HUES48 (cell line): ENCODE measurements around the gene STARD9.

Source experiments
- H3K27ac ChIP-seq: one replicate; pipeline ENCODE4 v1.7.0; 2013; ENCODE audit warnings: low read depth, low read length, inconsistent platforms
- H3K27me3 ChIP-seq: 2 replicates; pipeline ENCODE4 v1.6.1; 2013; ENCODE audit warnings: mild to moderate bottlenecking, low read length; ENCODE audit not compliant: control insufficient read depth, insufficient read depth
- H3K36me3 ChIP-seq: 2 replicates; pipeline ENCODE4 v1.6.1; 2013; ENCODE audit warnings: low read length; ENCODE audit not compliant: control insufficient read depth, insufficient read depth
- H3K4me1 ChIP-seq: 2 replicates; pipeline ENCODE4 v1.6.1; 2013; ENCODE audit warnings: mild to moderate bottlenecking, low read length; ENCODE audit not compliant: control insufficient read depth, insufficient read depth
- H3K4me3 ChIP-seq: 2 replicates; pipeline ENCODE4 v1.5.1; 2013; ENCODE audit warnings: mild to moderate bottlenecking, low read depth, low read length
- H3K9ac ChIP-seq: 2 replicates; pipeline ENCODE4 v1.6.1; 2013; ENCODE audit warnings: mild to moderate bottlenecking, low read depth, low read length, moderate library complexity
- H3K9me3 ChIP-seq: 2 replicates; pipeline ENCODE4 v1.6.1; 2013; ENCODE audit warnings: low read length; ENCODE audit not compliant: control insufficient read depth, insufficient read depth

The STARD9 gene

GRCh38 chr15:42681119-42681518 is 105.7 kb downstream of the STARD9 start:
- Histone ChIP-seq H3K4me1 (no peaks in the 10 kb centered on the region), H3K27me3 (no peaks in the 10 kb centered on the region), H3K36me3 (peaks cover 42% of the 10 kb centered on the region), H3K27ac (no peak overlapping the region), H3K4me3 (no peak overlapping the region), H3K9ac (no peak overlapping the region), H3K9me3 (no peaks in the 10 kb centered on the region)

DNA sequence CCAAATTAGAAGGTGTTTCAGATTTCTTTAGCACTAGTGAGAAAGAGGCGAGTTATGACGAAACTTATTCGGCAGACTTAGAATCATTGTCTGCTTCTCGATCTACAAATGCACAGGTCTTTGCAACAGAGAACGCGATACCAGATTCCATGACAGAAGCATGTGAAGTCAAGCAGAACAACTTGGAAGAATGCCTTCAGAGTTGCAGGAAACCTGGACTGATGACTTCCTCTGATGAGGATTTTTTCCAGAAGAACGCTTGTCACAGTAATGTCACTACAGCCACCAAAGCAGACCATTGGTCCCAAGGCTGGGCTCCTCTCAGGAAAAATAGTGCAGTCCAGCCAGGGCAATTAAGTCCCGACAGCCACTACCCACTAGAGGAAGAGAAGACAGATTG is 110.9 kb downstream of the STARD9 start:
- no peaks in the 10 kb centered on the region for H3K27me3 ChIP-seq
- no peak overlapping the region for H3K4me3 ChIP-seq
- H3K9ac ChIP-seq = no peak overlapping the region
- H3K36me3 ChIP-seq = peaks cover 40% of the 10 kb centered on the region
- H3K27ac ChIP-seq = no peak overlapping the region
- H3K4me1 ChIP-seq = no peaks in the 10 kb centered on the region
- no peaks in the 10 kb centered on the region for H3K9me3 ChIP-seq

DNA sequence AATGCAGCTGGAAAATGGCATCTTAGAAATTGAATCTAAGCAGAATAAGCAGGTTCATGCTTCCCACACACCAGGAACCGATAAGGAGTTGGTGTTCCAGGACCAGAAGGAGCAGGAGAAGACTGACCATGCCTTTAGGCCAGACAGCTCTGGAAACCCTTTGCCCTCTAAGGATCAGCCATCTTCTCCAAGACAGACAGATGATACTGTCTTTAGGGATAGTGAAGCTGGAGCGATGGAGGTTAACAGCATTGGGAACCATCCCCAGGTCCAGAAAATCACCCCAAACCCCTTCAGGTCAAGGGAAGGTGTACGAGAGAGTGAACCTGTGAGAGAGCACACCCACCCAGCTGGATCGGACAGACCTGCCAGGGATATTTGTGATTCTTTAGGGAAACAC is 112.3 kb downstream of the STARD9 start:
- Histone ChIP-seq H3K4me1 (no peaks in the 10 kb centered on the region), H3K9me3 (no peaks in the 10 kb centered on the region), H3K36me3 (peaks cover 26% of the 10 kb centered on the region), H3K9ac (no peak overlapping the region), H3K4me3 (no peak overlapping the region), H3K27ac (no peak overlapping the region), H3K27me3 (no peaks in the 10 kb centered on the region)

DNA sequence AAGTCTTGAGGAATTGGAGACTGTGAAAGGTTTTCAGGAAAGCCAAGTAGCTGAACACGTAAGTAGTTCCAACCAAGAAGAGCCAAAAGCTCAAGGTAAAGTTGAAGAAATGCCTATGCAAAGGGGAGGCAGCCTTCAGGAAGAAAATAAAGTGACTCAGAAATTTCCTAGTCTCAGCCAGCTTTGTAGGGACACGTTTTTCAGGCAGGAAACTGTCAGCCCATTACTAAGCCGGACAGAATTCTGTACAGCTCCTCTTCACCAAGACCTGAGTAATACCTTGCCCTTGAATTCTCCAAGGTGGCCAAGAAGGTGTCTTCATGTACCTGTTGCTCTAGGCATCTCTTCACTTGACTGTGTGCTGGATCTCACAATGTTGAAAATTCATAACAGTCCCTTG is 112.9 kb downstream of the STARD9 start:
- Histone ChIP-seq H3K36me3 (peaks cover 20% of the 10 kb centered on the region), H3K27me3 (no peaks in the 10 kb centered on the region), H3K4me1 (no peaks in the 10 kb centered on the region), H3K4me3 (no peak overlapping the region), H3K27ac (no peak overlapping the region), H3K9ac (no peak overlapping the region), H3K9me3 (no peaks in the 10 kb centered on the region)

GRCh38 chr15:42691308-42691707 is 115.9 kb downstream of the STARD9 start:
- no peak overlapping the region for H3K4me3 ChIP-seq
- no peaks in the 10 kb centered on the region for H3K27me3 ChIP-seq
- no peaks in the 10 kb centered on the region for H3K9me3 ChIP-seq
- no peak overlapping the region for H3K9ac ChIP-seq
- no peaks in the 10 kb centered on the region for H3K4me1 ChIP-seq
- no peak overlapping the region for H3K27ac ChIP-seq
- H3K36me3 ChIP-seq = peaks cover 2% of the 10 kb centered on the region; the same call in 1 of the 2 replicates

DNA sequence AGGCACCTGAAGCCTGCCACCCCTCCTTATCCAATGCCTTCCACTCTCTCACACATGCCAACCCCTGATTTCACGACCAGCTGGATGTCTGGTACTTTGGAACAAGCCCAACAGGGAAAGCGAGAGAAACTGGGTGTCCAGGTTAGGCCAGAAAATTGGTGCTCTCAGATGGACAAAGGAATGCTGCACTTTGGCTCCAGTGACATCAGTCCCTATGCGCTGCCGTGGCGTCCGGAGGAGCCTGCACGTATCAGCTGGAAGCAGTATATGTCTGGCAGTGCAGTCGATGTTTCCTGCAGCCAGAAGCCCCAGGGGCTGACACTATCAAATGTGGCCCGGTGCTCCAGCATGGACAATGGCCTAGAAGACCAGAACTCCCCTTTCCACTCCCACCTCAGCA is 116.4 kb downstream of the STARD9 start:
- Histone ChIP-seq H3K4me3 (no peak overlapping the region), H3K9me3 (no peaks in the 10 kb centered on the region), H3K4me1 (no peaks in the 10 kb centered on the region), H3K27ac (no peak overlapping the region), H3K36me3 (no peaks in the 10 kb centered on the region), H3K27me3 (no peaks in the 10 kb centered on the region), H3K9ac (no peak overlapping the region)

DNA sequence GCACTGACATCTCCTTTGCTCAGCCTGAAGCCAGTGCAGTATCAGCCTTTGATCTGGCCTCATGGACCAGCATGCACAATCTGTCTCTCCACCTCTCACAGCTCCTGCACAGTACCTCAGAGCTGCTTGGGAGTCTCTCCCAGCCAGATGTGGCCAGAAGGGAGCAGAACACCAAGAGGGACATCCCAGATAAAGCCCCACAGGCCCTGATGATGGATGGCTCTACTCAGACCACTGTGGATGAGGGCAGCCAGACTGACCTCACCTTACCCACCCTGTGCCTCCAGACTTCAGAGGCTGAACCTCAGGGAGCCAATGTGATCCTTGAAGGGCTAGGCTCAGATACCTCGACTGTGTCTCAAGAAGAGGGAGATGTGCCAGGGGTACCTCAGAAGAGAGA is 117.1 kb downstream of the STARD9 start:
- H3K27ac ChIP-seq = no peak overlapping the region
- H3K9me3 ChIP-seq = no peaks in the 10 kb centered on the region
- no peak overlapping the region for H3K9ac ChIP-seq
- H3K36me3 ChIP-seq = no peaks in the 10 kb centered on the region
- H3K27me3 ChIP-seq = no peaks in the 10 kb centered on the region
- no peak overlapping the region for H3K4me3 ChIP-seq
- H3K4me1 ChIP-seq = no peaks in the 10 kb centered on the region

DNA sequence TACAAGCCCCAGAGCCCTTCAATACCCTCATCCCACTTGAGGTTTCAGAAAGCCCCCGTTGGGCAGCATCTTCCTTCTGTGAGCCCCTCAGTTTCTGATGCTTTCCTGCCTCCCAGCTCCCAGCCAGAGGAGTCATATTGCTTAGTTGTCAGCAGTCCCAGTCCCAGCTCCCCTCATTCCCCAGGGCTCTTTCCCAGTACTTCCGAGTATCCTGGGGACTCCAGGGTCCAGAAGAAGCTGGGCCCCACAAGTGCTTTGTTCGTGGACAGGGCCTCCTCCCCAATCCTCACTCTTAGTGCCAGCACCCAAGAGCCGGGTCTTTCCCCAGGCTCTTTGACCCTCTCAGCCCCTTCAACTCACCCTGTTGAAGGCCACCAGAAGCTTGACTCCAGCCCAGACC is 117.6 kb downstream of the STARD9 start:
- Histone ChIP-seq H3K9ac (no peak overlapping the region), H3K4me1 (no peaks in the 10 kb centered on the region), H3K27me3 (no peaks in the 10 kb centered on the region), H3K9me3 (no peaks in the 10 kb centered on the region), H3K4me3 (no peak overlapping the region), H3K27ac (no peak overlapping the region), H3K36me3 (no peaks in the 10 kb centered on the region)

- Histone ChIP-seq H3K36me3 (no peaks in the 10 kb centered on the region), H3K9ac (no peak overlapping the region), H3K9me3 (no peaks in the 10 kb centered on the region), H3K27me3 (no peaks in the 10 kb centered on the region), H3K4me3 (no peak overlapping the region), H3K27ac (no peak overlapping the region), H3K4me1 (no peaks in the 10 kb centered on the region)
Measured at GRCh38 chr15:42693496-42693895, 118.1 kb downstream of the STARD9 start.

DNA sequence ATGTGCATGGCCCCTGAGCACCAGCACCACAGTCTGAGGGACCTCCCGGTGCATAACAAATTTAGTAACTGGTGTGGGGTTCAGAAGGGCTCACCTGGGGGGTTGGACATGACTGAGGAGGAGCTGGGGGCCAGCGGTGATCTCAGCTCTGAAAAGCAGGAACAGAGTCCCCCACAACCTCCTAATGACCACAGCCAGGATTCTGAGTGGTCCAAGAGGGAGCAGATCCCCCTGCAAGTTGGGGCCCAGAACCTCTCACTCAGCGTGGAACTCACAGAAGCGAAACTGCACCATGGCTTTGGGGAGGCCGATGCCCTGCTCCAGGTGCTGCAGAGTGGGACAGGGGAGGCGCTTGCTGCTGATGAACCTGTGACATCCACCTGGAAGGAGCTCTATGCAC is 118.5 kb downstream of the STARD9 start:
- no peaks in the 10 kb centered on the region for H3K27me3 ChIP-seq
- no peaks in the 10 kb centered on the region for H3K36me3 ChIP-seq
- H3K4me1 ChIP-seq = no peaks in the 10 kb centered on the region
- no peak overlapping the region for H3K4me3 ChIP-seq
- H3K27ac ChIP-seq = no peak overlapping the region
- no peaks in the 10 kb centered on the region for H3K9me3 ChIP-seq
- no peak overlapping the region for H3K9ac ChIP-seq

DNA sequence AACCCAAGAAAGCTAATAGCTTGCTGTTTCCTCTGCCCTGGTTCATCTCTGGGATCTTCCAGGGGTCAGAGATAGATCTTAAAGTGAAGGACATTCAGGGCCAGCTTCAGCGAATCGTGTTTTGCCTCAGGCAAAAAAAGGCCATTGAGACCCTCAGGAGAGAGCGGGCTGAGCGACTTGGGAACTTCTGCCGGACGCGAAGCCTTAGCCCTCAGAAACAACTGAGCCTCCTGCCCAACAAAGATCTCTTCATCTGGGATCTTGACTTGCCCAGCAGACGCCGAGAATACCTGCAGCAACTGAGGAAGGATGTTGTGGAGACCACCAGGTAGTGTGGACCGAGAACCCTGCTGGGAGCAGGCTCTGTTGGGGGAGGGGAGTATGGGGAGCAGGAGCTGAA is 119.0 kb downstream of the STARD9 start:
- Histone ChIP-seq H3K4me3 (no peak overlapping the region), H3K4me1 (no peaks in the 10 kb centered on the region), H3K27ac (no peak overlapping the region), H3K27me3 (no peaks in the 10 kb centered on the region), H3K36me3 (no peaks in the 10 kb centered on the region), H3K9ac (no peak overlapping the region), H3K9me3 (no peaks in the 10 kb centered on the region)

DNA sequence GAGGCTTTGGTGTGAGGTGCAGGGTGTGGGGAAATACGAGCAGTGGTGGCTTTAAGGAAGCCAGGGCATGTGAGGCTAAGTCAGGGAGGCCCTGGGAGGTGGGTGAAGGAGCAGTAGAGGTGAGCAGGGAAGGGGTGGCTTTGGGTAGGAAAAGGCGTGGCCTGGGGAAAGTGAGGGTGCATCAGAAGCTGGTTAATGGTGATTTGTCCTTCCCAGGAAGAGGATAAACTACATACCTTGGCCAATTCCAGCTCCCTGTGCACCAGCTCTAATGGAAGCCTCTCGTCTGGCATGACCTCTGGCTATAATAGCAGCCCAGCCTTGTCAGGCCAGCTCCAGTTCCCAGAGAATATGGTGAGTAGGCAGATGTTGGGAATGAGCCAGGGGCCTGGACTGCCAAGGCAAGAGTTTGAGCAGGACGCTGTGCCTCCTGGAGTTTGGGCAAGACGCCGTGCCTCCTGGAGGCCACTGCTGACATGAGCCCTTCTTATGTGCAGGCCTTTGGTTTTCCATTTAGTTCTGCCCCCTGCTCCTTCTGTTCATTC is 120.2 kb downstream of the STARD9 start:
- H3K4me1 ChIP-seq = no peaks in the 10 kb centered on the region
- H3K27ac ChIP-seq = no peak overlapping the region
- H3K9me3 ChIP-seq = no peaks in the 10 kb centered on the region
- no peak overlapping the region for H3K9ac ChIP-seq
- H3K4me3 ChIP-seq = no peak overlapping the region
- no peaks in the 10 kb centered on the region for H3K27me3 ChIP-seq
- no peaks in the 10 kb centered on the region for H3K36me3 ChIP-seq
